ENCODE data around the gene PACS1. TPM values are rescaled to one million over a fixed set of nuclear protein-coding genes. Genes with fewer than 3 reads are reported as not detected.

The PACS1 gene
- total RNA-seq, 1 experiment from 2014 or later: 4.2 TPM

DNA sequence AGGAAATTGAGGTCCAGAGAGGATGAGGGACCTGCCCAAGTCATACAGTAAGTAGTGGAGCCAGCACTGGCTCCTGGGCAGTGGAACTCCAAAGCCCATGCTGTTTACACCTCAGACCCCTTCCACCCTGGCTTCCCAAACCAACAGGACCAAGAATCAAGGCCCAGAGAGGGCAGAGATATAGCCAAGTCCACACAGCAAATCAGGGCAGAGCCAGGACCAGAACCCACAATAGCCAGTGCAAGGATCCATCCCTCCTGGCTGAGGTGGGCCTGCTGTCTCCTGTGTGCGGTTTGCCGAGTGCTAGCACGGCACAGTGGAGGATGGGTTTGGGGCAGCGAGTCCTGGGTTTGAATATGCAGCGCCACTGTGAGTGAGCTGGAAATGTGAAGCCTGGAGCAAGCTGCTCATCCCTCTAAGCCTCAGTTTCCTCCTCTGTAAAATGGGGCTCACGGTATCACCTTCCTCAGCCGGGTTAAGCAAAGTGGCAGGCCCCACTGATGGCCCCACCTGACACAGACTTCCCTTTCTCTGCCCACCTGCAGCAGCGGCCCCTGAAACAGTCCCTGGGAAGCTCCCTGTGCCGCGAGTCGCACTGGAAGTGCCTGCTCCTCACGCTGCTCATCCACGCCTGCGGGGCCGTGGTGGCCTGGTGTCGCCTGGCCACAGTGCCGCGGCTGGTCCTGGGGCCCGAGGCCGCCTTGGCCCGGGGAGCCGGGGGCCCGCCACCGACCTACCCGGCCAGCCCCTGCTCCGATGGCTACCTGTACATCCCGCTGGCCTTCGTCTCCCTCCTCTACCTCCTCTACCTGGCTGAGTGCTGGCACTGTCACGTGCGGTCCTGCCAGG lies 223.9 kb downstream of the PACS1 start:
- no peak for DNase-seq (ENCODE audit: low read depth)
- in situ Hi-C loops (cut with HindIII; ENCODE audit: low pct_unique_long_range_greater_than_20kb, low sequenced_read_pairs): no loop called here

Other genes starting within 250 kb of the PACS1 start
- not detected in 2 replicates for gene SNX32, start 236.3 kb upstream of the PACS1 start, total RNA-seq (2014; rRNA removed; shearing (Covaris generic); ENCODE audit: low replicate concordance)
- gene CFL1, start 212.1 kb upstream of the PACS1 start, total RNA-seq (2014; rRNA removed; shearing (Covaris generic); ENCODE audit: low replicate concordance): 1,200 and 1,265 TPM in 2 replicates
- gene MUS81, start 209.8 kb upstream of the PACS1 start, total RNA-seq (2014; rRNA removed; shearing (Covaris generic); ENCODE audit: low replicate concordance): 69.0 and 76.8 TPM in 2 replicates
- gene EFEMP2, start 197.5 kb upstream of the PACS1 start, total RNA-seq (2014; rRNA removed; shearing (Covaris generic); ENCODE audit: low replicate concordance): 0.75 and 5.2 TPM in 2 replicates
- not detected in 2 replicates for gene CTSW, start 190.4 kb upstream of the PACS1 start, total RNA-seq (2014; rRNA removed; shearing (Covaris generic); ENCODE audit: low replicate concordance)
- 61.1 and 89.5 TPM in 2 replicates for gene FIBP, start 181.8 kb upstream of the PACS1 start, total RNA-seq (2014; rRNA removed; shearing (Covaris generic); ENCODE audit: low replicate concordance)
- 82.6 and 121 TPM in 2 replicates for gene CCDC85B, start 179.6 kb upstream of the PACS1 start, total RNA-seq (2014; rRNA removed; shearing (Covaris generic); ENCODE audit: low replicate concordance)
- gene FOSL1, start 169.9 kb upstream of the PACS1 start, total RNA-seq (2014; rRNA removed; shearing (Covaris generic); ENCODE audit: low replicate concordance): 67.3 and 80.4 TPM in 2 replicates
- 12.7 and 36.3 TPM in 2 replicates for gene C11orf68, start 151.2 kb upstream of the PACS1 start, total RNA-seq (2014; rRNA removed; shearing (Covaris generic); ENCODE audit: low replicate concordance)
- 212 and 270 TPM in 2 replicates for gene DRAP1, start 150.8 kb upstream of the PACS1 start, total RNA-seq (2014; rRNA removed; shearing (Covaris generic); ENCODE audit: low replicate concordance)
- not detected in 2 replicates for gene TSGA10IP, start 124.8 kb upstream of the PACS1 start, total RNA-seq (2014; rRNA removed; shearing (Covaris generic); ENCODE audit: low replicate concordance)
- gene SART1, start 108.5 kb upstream of the PACS1 start, total RNA-seq (2014; rRNA removed; shearing (Covaris generic); ENCODE audit: low replicate concordance): 28.1 and 68.3 TPM in 2 replicates
- gene EIF1AD, start 68.1 kb upstream of the PACS1 start, total RNA-seq (2014; rRNA removed; shearing (Covaris generic); ENCODE audit: low replicate concordance): 35.4 and 53.9 TPM in 2 replicates
- gene BANF1, start 67.8 kb upstream of the PACS1 start, total RNA-seq (2014; rRNA removed; shearing (Covaris generic); ENCODE audit: low replicate concordance): 361 and 387 TPM in 2 replicates
- not detected in 2 replicates for gene CST6, start 58.3 kb upstream of the PACS1 start, total RNA-seq (2014; rRNA removed; shearing (Covaris generic); ENCODE audit: low replicate concordance)
- gene CATSPER1, start 43.8 kb upstream of the PACS1 start, total RNA-seq (2014; rRNA removed; shearing (Covaris generic); ENCODE audit: low replicate concordance): 0.67 and 2.8 TPM in 2 replicates
- gene GAL3ST3, start 21.1 kb upstream of the PACS1 start, total RNA-seq (2014; rRNA removed; shearing (Covaris generic); ENCODE audit: low replicate concordance): not detected in 2 replicates
- gene SF3B2, start 17.9 kb upstream of the PACS1 start, total RNA-seq (2014; rRNA removed; shearing (Covaris generic); ENCODE audit: low replicate concordance): 191 and 216 TPM in 2 replicates
- gene KLC2, start 187.4 kb downstream of the PACS1 start, total RNA-seq (2014; rRNA removed; shearing (Covaris generic); ENCODE audit: low replicate concordance): 23.9 and 41.1 TPM in 2 replicates
- 55.4 and 56.1 TPM in 2 replicates for gene RAB1B, start 198.4 kb downstream of the PACS1 start, total RNA-seq (2014; rRNA removed; shearing (Covaris generic); ENCODE audit: low replicate concordance)
- gene CNIH2, start 207.9 kb downstream of the PACS1 start, total RNA-seq (2014; rRNA removed; shearing (Covaris generic); ENCODE audit: low replicate concordance): 0.61 TPM in 1 of 2 replicates, not detected in the other
- gene YIF1A, start 218.9 kb downstream of the PACS1 start, total RNA-seq (2014; rRNA removed; shearing (Covaris generic); ENCODE audit: low replicate concordance): 114 and 188 TPM in 2 replicates
- gene TMEM151A, start 221.6 kb downstream of the PACS1 start, total RNA-seq (2014; rRNA removed; shearing (Covaris generic); ENCODE audit: low replicate concordance): not detected in 2 replicates
- gene CD248, start 246.8 kb downstream of the PACS1 start, total RNA-seq (2014; rRNA removed; shearing (Covaris generic); ENCODE audit: low replicate concordance): not detected in 2 replicates

Data from Caki2 (cell line).